ENCODE results near the gene AKT1.
A peak's percentile ranks its signal among the peaks of the same experiment; 100 is the strongest.

AKT1 gene

DNA sequence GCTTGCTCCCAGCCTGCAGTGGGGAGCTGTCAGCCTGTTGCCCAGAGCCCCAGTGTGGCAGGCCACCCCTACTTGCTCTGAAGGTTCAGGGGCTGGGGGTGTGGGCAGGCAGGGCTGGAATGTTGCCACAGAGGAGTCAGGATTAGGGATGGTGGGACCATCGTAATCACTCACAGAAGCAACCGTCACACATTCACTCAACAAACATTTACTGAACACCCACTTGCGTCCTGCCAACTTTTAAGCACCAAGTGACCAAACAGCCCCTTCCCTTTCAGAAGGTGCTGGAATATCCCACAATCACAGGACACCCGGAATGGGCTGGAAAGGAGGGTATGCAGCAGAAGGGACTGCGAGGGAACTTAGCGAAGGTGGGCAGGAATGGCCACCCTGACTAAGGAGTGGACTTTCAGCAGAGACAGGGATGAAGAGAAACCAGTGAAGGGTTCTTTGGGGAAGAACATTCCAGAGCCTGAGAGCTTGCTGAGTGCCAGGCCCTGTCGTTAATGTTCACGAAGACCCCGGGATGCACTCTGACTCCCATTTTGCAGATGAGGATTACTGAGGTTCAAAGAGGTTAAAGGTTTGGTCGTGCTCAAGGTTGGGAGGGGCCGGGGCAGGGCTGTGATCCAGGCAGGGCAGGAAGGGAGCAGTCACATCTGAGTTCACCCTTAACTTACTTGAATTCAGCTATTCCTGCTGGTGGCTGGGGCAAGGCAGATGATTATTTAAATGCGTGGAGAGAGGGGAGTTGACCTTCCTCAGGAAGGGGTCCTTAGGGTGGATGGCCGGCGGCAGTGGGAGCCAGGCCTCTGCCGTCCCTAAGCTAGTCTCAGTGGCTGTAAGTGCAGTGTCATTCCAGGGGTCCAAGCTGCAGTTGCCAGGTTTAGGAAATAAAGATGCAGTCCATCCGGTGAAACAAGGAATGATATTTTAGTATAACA, 3.0 kb upstream of the AKT1 start:
- DNase-seq = no peak

DNA sequence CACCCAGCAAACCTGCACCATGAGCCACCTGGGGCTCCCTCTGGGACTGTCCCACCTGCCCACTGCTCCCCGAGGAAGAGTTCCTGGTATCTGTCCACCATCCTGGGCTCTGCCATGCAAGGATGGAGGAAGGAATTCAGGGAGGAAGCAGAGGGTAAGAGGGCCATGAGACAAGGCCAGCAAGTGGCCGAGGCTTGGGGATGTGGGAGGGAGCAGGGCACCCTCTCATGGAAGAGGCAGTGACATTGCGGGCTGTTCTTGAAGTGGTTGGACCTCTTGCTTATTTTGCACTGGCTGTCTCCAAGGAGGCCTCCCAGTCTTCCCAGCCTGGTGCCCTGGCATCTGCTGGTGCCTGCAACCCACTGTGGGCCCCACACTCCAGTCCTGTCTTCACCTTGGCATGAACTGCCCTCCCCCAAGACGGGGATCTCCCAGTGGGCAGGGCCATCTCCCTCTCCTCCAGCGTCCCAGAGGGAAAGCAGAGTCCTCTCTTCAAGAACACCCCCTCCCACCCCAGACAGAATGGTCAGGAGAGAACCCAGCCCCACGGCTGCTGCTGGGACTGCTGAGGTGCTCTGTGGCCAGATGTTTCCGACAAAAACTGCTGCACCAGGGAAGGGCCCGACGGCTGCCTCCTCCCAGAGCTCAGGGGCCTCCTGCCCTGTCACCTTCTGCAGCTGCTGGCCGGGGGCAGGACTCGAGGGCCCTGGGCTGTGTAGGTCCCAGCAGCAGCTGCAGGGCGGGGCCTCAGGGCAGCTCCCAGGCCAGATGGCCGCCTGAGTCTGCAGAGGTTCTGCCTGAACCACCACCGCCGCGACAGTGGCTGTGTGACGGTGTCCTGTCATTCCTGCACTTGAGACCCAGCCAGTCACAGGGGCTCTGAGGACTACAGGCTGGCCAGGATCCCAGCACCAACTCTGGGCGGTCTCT, 1.8 kb upstream of the AKT1 start:
- no peak for DNase-seq

DNA sequence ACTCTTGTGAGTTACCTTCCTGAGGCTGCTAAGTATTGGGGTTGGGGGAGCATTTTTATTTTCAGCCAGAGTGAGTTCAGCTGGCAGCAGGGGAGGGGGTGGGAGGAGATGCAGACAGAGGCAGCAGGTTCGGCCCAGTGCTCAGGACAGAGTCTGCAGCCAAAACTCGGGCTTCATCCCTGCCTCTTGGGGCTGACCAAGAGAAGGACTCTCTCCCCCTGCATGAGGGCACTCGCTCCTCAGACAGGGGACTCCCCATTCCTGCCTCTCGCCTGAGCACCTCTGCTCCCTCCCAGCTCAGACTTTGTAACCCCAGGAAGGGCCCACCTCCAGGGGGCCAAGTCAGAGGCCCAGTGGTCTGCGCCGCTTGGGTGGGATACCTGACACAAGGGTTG, 1.1 kb upstream of the AKT1 start:
- DNase-seq = no peak

DNA sequence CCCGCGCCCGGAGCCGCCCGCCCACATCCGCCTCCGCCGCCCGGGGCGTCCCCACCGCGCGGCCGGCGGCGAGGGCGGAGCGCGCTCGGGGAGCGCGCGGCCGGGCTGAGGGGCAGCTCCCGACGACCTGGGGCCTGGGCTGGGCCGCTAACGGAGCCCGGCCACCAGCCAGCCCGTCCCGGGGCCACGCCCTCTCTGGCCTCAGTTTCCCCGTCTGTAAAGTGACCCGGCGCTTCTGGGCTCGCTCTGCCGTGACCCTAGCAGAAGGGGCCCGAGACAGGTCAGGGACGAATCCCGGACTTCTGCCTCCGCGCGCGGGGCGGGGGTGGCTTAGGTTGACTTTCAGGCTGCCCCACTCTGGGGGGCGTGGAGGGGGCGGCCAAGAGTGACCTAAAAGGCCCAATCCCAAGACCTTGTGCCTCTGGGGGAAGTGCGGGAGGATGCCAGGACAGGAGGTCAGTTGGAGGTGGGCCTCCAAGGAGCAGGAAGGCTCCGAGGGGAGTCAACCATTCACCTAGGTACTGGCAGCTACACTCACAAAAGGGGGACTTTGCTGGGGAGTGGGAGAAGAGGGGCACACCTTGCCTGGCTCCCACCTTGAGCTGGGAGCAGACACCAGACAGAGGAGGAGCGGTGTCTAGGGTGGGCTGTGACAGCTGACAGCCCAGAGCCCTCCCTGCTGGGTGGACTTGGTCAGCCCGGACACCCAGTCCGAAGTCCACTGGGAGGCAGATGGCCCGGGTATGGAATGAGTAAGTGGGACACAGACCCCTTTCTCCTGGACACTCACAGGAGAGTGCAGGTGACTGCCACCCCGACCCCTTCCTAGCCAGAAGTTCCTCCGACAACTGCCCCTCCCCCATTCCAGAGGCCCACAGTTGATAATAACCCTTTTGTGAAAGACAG, 486 bp upstream of the AKT1 start:
- DNase-seq = peak in 1 of 2 experiments; percentile 24

DNA sequence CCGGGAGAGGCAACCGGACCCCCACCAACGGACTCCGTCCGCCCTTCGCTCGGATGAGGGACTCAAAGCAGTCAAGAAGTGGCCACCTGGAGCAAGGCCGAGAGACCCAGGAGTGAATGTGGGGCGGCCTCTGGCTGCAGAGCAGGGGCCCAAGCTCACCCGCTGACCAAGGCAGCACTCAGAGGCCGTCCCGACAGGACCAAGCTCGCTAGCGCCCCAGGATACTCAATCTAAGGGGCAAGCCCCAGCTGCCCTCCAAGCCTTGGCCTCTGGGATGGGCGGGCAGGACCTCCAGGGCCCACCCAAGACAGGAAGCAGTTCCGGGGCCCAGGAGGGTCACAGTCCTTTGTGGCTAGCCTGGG, 936 bp downstream of the AKT1 start:
- peak in 1 of 2 experiments; percentile 19 for DNase-seq

DNA sequence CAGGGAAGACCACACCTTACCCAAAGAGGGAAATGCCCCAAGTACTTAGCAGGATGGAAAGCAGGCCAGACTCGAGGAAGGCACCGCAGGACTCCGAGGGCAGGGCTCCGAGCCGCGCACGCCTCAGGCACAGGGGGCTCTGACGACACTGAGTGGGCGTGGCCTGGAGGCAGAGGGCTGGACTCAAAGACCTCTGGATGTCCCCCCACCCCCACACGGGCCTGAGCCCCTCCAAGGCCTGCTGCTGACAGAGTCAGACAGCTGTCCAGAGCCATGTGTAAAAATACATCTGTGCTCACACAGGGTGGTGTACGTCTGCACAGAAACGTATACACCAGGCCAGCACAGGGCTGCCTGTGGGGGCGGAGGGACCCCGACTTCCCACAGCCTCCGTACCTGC, 1.4 kb downstream of the AKT1 start:
- DNase-seq = peak; percentile 17 to 18

DNA sequence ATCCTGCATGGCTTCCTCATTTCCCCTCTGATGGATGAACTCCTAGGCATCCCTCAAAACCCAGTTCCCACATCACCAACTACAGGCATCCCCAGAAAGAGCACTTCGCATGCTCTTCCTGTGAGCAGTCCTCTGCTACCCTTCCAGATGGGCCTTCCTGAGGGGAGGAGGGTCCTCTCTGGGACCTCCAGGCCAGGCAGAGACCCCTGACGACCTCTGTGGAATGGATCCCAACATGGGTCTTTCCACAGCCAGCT, 1.9 kb downstream of the AKT1 start:
- no peak for DNase-seq

DNA sequence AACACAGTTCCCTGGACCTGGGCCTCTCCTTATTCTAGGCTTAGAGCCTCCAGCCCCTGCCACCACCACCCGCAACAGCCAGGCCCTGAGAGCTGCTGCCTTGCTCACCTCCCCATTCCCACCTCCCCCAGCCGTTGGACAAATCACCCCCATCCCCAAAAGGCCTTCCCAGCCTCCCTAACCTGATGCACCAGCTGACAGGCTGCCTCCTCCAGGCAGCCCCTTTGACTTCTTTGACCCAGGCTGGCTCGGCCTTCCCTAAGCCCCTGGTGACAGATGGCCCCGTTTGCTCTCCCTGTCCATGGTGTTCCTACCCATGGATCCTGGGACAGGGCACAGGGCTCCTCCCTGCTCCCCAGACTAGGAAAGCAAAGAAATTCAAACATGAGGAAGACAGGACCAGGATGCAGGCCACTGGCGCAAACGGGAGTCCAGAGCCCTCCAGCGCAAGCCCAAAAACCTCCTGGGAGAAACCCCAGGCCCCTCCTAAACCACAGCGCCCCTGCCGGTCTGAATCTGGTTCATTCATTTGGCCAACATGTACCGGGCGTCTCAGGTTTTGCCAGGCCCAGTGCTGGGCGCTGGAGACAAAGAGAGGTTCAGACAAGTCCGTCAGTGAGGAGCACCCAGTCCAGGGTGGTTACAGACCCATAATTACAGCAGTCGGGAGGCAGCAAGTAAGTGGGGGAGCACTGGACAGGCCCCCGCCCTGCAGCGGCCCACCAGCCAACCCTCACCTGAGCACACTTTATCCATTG, 2.4 kb downstream of the AKT1 start:
- peak in 1 of 2 experiments; percentile 25 for DNase-seq

DNA sequence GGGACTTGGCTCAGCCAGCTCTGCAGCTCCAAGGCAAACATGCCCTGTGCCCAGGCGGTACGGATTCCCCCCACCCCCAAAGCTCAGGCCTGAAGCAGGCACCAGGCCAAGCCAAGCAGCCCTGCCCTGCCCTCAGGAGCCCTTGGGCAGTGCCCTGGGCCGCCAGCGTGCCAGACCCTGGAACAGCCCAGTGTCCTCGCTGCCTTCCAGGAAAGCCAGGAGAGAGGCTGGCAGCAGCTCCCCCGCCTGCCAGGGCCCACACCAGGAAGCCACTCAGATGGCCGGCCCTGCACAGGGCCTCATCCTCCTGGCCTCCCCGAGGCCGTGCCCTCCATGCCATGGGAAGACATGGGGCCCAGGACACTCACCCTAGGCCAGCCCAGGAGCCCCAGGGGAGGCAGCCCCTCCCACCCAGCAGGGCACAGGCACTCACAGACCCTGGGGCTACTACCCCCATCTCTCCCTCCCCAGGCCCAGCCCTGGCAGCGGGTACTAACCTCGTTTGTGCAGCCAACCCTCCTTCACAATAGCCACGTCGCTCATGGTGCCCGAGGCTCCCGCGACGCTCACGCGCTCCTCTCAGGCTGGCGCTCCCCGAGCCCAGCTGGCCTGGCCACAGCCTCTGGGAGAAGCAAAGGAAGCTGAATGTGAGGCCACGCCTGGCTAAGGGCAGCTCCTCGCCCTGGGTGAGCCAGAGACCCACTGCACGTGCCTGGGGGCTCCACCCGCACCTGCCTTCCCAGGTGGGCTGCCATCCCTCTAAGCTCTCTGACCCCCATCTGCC, 3.3 kb downstream of the AKT1 start:
- DNase-seq = no peak

DNA sequence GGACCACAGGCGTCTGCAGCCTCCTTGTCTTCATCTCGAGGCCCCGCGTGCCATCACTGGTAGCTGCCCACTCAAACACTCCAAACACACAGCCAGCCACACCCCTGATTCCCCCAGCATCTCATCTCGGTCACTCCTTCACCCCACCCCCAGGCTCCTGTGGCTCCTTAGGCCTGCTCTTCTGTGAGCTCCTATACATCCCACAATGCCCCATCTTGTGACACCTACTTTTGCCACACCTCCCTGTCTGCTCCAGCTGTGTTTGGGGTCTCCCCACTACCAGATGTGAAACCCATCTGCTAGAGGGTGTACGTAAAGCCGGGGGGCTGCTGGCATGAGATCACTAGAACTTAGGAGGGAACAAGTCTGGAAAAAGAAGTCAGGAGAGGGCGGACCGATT, 4.1 kb downstream of the AKT1 start:
- no peak for DNase-seq

DNA sequence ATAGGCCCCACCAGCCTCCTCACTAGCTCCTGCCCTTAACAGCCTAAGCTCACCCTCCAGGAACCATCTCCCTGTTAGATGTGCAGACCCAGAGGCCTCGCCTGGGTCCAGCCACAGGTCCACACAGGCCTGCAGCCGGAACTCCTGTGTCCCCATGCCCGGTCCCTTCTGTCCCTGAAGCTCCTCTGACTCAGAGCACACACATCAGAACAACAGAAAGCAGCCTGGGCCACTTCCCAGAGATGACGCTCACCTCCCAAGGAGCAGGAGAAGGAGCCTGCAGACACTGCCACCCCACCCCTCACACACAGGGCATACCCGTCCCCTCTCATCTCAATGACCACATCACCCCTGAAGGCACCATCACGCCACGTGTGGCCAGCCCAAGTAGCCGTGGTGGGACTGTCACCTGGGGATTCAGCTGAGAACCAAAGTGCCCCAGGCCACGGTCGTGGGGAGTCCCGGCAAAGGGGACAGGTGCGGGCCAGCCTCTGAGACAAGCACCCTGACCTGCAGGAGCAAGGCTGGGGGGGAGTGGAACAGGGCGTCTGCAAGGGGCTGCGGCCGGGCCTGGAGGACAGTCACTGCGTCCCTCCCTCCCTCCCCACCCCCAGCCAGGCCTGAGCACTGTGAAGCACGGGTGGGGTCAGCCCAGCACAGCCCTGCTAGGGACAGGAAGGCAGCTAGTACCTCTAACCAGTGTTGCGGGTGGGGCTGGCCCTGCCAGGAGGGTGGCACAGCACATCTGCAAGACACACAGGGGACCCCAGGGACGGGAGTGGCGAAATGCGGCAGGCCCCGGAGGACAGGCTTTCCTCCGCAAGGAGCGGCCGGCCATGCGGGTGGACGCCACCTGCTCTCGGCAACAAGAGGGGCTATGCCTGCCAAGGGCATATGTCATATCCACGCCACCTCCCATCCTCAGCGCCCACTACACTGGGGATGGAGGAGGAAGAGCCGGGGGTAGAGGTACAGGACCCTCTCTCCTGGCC, 5.5 kb downstream of the AKT1 start:
- no peak for DNase-seq

DNA sequence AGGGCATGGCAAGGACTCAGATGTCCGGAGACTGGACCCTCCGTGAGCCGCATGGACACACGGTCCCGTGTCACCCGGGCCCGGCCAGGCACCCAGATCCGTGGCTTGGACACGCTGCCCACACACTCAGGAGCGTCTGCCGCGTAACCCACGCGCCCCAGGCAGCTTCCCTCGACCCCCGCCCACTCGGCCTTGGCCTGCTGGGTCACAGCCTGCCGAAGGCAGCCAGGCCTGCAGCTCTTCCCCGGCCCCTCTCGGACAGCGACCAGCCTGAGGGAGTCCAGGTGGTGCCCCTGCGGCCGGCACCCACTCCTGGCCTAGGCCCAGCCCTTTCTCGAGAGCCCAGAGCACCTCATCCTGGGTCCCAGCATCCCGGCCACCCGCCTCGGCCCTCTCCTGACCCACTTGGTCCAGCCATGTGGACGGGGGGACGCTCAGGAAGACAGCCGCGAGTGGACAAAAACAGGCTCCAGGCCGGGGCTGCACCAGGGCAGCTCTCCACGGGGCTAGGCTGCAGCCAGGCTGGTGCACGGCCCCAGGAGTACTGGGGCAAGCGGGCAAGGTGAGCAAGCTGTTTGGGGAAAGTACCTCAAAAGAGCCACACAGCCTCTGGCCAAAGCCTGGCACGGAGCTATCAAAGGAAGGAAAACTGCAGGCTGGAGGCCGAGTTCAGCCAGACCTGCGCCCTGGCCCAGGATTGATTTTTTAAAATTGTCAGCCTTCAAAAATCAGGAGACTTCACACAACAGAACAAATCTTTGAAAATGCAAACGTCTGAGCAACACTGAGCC, 6.5 kb downstream of the AKT1 start:
- no peak for DNase-seq

DNA sequence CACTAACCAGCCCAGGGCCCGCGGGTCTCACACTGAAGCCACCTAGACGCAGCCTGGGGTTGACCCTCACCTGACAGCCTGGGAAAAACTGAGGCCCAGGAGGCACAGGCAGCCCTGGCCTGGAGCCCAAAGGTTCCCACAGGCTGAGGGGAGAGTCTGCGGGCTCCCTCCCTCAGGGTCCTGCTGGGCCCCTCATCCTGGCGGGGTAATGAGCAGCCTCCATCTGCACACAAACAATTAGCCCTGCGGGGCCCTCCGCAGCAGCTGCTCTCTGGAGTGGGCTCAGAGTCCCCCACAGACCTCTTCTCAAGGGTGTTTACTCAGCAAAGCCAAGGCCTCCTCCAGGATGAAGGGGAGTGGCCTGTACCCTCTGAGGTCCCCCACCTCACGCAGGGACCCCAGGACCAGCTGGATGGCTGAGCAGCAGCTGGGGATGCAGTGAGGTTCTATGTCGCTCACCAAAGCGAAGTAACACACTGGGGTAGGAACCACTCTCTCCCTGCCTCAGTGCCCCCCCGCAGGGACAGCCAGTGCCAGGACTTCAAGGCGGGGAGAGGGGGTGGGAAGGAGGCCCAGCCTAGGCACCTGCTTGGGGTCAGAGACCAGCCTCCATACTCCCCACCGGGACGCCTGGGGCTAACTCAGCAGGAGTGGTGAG, 7.3 kb downstream of the AKT1 start:
- DNase-seq = no peak

DNA sequence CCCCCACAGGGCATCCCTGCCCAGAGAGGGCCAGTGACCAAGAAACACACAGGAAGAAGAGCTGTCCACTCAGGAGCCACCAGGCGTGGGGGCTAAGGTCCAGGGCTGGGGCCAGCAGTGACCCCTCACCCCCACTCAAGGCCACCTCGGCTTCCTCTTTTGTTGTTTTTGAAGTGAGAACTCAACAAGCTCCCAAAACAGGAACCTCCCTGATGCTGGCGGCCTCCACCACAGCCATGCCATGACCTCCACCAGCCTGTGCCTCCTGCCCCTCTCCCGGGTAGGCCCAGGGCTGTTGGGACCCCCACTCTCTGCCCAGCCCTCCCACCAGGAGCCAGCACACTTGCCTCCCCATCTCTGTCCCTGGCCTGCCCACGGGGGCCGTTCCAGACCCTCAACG, 7.8 kb downstream of the AKT1 start:
- DNase-seq = peak; percentile 32 to 53

DNA sequence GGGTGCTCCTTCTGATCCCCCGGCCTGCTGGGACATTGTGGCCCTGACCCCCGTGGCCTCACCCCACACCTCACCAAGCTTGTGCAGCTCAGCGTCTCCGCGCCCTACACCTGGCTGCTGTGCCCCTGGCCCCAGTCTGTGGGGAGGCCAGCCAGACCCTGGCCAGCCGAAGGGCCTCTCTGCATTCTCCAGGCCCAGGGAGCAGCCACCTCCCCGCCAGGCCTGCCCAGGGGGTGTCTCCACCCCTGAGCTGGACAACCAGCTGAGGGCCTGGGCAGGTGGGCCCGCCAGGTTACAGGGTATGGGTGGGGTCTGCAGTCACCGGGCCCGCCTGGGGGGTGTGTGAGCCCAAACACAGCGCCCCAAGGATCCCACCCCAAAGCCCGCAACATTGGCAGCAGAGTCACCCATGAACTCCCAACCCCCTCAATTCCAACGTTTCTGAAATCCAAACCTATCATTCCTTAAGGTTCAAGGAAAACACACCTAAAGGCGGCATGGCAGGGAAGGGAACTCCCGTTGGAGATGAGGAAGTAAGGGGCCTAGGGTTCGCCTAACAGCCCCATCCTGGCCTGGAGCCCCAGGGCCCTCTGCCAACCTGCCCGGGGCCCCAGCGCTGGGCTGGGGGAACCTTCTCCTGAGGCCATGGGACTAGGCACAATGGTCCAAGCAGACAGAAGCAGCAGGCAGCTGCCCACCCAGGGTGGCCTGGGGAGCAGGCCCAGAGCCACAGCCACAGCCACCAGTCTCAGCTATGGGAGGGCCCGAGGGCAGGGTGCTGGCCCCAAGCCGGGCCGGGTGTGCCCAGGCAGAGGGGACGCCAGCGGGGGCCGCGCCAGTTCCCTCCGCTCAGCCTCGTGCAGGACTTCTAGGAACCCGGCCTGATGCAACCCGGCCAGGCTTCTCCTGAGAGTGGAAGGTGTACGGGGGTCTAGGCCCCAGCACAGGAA, 8.5 kb downstream of the AKT1 start:
- no peak for DNase-seq

DNA sequence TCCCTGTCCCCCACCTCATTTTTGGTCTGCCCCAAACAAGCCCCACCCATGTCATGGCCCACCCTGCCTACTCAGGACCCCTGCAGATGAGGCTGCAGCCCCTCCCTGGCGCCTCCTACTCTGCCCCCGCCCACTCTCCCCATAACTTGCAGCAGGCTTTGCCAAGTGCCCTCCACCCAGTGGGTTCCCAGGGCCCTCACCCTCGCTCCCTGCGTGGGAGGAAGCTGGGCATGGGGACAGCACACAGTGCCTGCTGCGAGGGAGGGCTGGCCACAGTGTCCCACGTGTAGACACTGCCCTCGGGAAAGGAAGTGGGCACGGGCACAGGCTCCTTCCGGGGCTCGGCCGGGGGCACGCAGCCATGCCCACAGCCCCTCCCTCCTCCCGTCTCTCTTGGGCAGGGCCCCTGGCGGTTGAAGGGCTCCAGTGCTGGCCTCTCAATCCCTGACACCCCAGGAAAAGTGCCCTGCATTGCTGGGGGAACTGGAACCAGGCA, 9.4 kb downstream of the AKT1 start:
- DNase-seq = peak; percentile 36 to 41

DNA sequence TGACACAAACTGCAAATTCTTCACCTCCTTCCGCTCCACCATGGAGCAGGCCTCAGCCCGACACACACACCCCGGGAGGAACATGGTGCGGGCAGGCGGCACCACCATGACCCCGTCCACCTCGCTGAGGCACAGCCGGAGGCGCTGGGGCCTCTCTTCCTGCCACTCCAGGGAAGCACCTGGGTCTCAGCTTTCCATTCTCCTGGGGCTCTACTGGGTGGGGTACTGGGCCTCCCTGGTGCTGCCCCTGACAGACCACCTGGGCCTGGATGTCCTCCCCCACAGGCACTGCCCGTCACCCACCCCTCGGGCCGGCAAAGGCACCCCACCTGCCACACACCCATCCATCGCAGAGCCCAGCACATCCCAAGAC, 9.9 kb downstream of the AKT1 start:
- DNase-seq = no peak

All from AML-193 (cell line).